HepG2 (cell line): ENCODE data around the gene GNG7. TPM values are rescaled to one million over a fixed set of nuclear protein-coding genes. Genes with fewer than 3 reads are reported as not detected.

Source experiments
- CCAR2 ChIP-seq: fragments of 200-400 bp; formaldehyde crosslinking; optimal IDR thresholded peaks from 2 replicates; pipeline ENCODE3; 2018; ENCODE audit warnings: low read depth, mild to moderate bottlenecking, low read length, moderate library complexity
- MAF1 ChIP-seq: sonication (generic); formaldehyde crosslinking; IDR thresholded peaks from 2 replicates; pipeline ENCODE4 v1.5.0; 2020; ENCODE audit warnings: missing genetic modification reagents, borderline replicate concordance
- NFAT5 ChIP-seq: sonication (generic); formaldehyde crosslinking; IDR thresholded peaks from 2 replicates; pipeline ENCODE4 v1.4.0; 2020; ENCODE audit warnings: missing genetic modification reagents
- SAFB2 ChIP-seq: sonication (generic); formaldehyde crosslinking; IDR thresholded peaks from 2 replicates; pipeline ENCODE4 v1.5.1; 2020; ENCODE audit warnings: missing genetic modification reagents, low read depth, mild to moderate bottlenecking, borderline replicate concordance
- ZNF615 ChIP-seq: sonication (generic); formaldehyde crosslinking; IDR thresholded peaks from 2 replicates; pipeline ENCODE4 v1.5.0; 2020; ENCODE audit warnings: mild to moderate bottlenecking, missing genetic modification reagents, borderline replicate concordance
- ZNF687 ChIP-seq: sonication (generic); formaldehyde crosslinking; IDR thresholded peaks from 2 replicates; pipeline ENCODE4 v1.5.1; 2020; ENCODE audit warnings: mild to moderate bottlenecking, missing genetic modification reagents, moderate library complexity
- ZNF7 ChIP-seq: IDR thresholded peaks from 2 replicates; pipeline ENCODE4 v1.6.1; 2016; ENCODE audit warnings: missing biosample characterization, missing genetic modification reagents
- ZNF780A ChIP-seq: sonication (generic); formaldehyde crosslinking; IDR thresholded peaks from 2 replicates; pipeline ENCODE4 v1.8.0; 2022; ENCODE audit warnings: mild to moderate bottlenecking, missing genetic modification reagents, moderate library complexity
- polyA plus RNA-seq, 8 experiments: library from polyadenylated mRNA; depleted of rRNA in 3 of 8; stranded (reverse) in 7 of 8; unstranded in 1 of 8; fragments of >200 nt; fragmentation: Illumina TruSeq in 4 of 8; extraction: Trizol in 4 of 8; gene quantifications; 2 replicates each; pipeline versions ENCODE4 v1.2.1 to v1.2.3, GENCODE V29; 2011 to 2016; ENCODE audit warnings: low read depth in 4 of 8, missing spikeins in 1 of 8, mixed read lengths in 1 of 8; ENCODE audit not compliant: insufficient read depth in 1 of 8
- total RNA-seq, 5 experiments: library from RNA; depleted of rRNA; stranded (reverse); fragments of >200 nt; fragmentation: Illumina TruSeq; extraction: Trizol; gene quantifications; 2 replicates each; pipeline ENCODE4 v1.2.3, GENCODE V29; 2016; ENCODE audit warnings: low read depth in 1 of 5
- TF ChIP-seq, protein P1 (sequence below): sonication (generic); formaldehyde crosslinking; IDR thresholded peaks from 2 replicates; pipeline ENCODE4 v1.5.1; 2020; ENCODE audit warnings: mild to moderate bottlenecking, missing genetic modification reagents
- TF ChIP-seq, protein P2 (sequence below): sonication (generic); formaldehyde crosslinking; IDR thresholded peaks from 2 replicates; pipeline ENCODE4 v1.5.1; 2020; ENCODE audit warnings: mild to moderate bottlenecking, moderate library complexity, missing genetic modification reagents

GNG7 gene
- total and polyA plus RNA-seq, 2 of the 13 experiments (the other 11 are each of a cell fraction or from before 2014, with no cell fraction given), result 1.4 to 3.3 TPM

DNA sequence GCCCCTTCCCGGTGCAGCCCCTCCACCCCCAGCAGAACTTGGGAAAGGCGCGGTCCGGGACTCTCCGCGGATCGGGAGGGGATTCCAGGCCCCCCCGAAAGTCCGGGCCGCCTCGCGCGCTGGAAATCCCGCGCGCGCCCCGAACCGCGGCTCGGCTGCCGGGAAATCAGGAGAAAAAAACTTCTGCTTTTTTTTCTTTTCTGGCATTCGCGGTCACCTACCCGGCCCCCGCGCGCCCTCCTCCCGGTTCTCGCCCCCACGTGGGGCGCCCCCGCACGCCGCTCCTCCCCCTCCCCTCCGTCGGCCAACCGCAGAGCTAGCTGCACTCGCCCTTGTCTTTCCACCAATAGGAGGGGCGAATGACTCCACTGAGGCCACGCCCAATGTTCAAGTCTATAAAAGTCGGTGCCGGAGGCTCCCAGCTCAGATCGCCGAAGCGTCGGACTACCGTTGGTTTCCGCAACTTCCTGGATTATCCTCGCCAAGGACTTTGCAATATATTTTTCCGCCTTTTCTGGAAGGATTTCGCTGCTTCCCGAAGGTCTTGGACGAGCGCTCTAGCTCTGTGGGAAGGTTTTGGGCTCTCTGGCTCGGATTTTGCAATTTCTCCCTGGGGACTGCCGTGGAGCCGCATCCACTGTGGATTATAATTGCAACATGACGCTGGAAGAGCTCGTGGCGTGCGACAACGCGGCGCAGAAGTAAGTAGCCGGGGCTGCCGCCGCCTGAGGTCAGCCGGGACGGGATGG lies 226.6 kb downstream of the GNG7 start, which contains the start of gene GADD45B (continued):
- TF ChIP-seq, protein P1, sequence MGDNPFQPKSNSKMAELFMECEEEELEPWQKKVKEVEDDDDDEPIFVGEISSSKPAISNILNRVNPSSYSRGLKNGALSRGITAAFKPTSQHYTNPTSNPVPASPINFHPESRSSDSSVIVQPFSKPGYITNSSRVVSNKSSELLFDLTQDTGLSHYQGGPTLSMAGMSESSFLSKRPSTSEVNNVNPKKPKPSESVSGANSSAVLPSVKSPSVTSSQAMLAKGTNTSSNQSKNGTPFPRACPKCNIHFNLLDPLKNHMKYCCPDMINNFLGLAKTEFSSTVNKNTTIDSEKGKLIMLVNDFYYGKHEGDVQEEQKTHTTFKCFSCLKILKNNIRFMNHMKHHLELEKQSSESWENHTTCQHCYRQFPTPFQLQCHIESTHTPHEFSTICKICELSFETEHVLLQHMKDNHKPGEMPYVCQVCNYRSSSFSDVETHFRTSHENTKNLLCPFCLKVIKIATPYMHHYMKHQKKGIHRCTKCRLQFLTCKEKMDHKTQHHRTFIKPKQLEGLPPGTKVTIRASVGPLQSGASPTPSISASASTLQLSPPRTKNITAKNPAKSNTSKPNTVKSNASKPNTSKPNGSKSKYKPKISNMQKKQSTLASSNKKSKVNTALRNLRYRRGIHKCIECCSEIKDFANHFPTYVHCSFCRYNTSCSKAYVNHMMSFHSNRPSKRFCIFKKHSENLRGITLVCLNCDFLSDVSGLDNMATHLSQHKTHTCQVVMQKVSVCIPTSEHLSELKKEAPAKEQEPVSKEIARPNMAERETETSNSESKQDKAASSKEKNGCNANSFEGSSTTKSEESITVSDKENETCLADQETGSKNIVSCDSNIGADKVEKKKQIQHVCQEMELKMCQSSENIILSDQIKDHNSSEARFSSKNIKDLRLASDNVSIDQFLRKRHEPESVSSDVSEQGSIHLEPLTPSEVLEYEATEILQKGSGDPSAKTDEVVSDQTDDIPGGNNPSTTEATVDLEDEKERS (CRISPR knock-in tag), result no peak
- TF ChIP-seq, protein P2, sequence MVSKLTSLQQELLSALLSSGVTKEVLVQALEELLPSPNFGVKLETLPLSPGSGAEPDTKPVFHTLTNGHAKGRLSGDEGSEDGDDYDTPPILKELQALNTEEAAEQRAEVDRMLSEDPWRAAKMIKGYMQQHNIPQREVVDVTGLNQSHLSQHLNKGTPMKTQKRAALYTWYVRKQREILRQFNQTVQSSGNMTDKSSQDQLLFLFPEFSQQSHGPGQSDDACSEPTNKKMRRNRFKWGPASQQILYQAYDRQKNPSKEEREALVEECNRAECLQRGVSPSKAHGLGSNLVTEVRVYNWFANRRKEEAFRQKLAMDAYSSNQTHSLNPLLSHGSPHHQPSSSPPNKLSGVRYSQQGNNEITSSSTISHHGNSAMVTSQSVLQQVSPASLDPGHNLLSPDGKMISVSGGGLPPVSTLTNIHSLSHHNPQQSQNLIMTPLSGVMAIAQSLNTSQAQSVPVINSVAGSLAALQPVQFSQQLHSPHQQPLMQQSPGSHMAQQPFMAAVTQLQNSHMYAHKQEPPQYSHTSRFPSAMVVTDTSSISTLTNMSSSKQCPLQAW (CRISPR knock-in tag), result peak; percentile 67
- TF ChIP-seq ZNF7 (peak; percentile 49; the same call in 1 of the 2 replicates), NFAT5 (no peak), SAFB2 (CRISPR knock-in tag) (no peak), ZNF780A (CRISPR knock-in tag) (no peak), CCAR2 (no peak), ZNF615 (CRISPR knock-in tag) (no peak), MAF1 (peak; percentile 39; the same call in 1 of the 2 replicates), ZNF687 (CRISPR knock-in tag) (no peak)
